ENCODE data around the gene IGFL4.

IGFL4 gene

GRCh38 chr19:45995715-45996385 is 45.0 kb downstream of the IGFL4 start:
- ChIA-PET CTCF (interaction anchor here (0.6 to 1.6 kb wide), 5 partner anchors 13 to 217 kb away, joined by 3 to 6 read pairs (median 3); no protein-coding TSS in a partner anchor), POLR2A (interaction anchor here (0.8 to 4.1 kb wide), 14 partner anchors 9 to 226 kb away, joined by 4 to 42 read pairs (median 6); partner anchors contain the start of genes FOXA3, IRF2BP1, MYPOP and NOVA2)
- DNase-seq (ENCODE audit: extremely low spot score) = no peak
- TF ChIP-seq SP1 (IDR thresholded peaks at IDR 0.05) (no peak), HDGF (IDR thresholded peaks at IDR 0.05; ENCODE audit: borderline replicate concordance) (no peak), FOXA1 (IDR thresholded peaks at IDR 0.05) (no peak), PKNOX1 (IDR thresholded peaks at IDR 0.05) (no peak)

DNA sequence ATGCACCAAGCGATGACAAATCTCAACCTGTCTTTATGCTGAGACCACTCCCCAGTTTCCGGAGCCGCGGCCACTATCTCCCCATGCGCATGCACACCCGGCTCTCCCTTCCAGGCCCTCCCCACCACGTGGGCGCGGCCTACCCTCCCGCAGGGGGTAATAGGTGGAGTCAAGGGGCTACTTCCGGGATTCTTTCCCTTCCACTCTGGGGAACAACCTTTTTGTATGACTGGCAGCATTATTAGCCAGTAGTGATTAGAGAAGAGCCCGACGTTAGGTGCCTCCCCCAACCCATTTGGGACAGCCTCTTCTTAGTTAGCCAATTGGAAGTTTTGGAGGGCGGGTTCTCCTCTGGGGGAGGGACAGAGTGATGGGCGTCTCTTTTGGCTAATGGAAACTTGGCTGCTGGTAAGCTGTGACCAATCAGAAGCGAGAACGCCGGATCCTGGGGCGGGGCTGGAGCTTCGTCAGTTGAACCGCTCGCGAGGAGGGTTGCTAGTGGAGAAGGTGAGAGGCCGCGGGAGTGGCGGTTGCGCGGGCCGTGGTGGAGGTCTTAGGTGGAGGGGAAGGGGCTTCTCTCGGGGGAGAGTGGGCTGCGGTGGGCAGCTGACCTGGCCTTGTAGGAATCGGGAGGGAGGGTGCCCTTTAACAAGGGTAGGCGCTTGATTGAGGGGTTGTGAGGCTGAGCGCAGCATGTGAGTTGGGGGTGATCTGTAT is 45.6 kb downstream of the IGFL4 start, which contains the start of gene CCDC61:
Gene CCDC61 (plus strand): TSS at position 470 of the 717 bp plus-strand sequence. CDS start 7,552 bp downstream, outside the sequence.
- TF ChIP-seq SP1 (IDR thresholded peaks at IDR 0.05) (peak; percentile 87), ELF4 (IDR thresholded peaks at IDR 0.05) (peak; percentile 100), TARDBP (IDR thresholded peaks at IDR 0.05) (0 out of 2 replicates have a peak, but pooled peaks have one; percentile 20), SUZ12 (IDR thresholded peaks at IDR 0.05) (no peak), BHLHE40 (IDR thresholded peaks at IDR 0.05; ENCODE audit: borderline replicate concordance) (no peak), PKNOX1 (IDR thresholded peaks at IDR 0.05) (peak; percentile 100)
- ChIA-PET POLR2A (interaction anchor here (0.6 to 4.1 kb wide), 16 partner anchors 9 to 226 kb away, joined by 3 to 42 read pairs (median 6); partner anchors contain the start of genes FOXA3, IRF2BP1, MYPOP and NOVA2), CTCF (interaction anchor here (0.6 to 1.6 kb wide), 6 partner anchors 14 to 409 kb away, joined by 3 to 6 read pairs (median 3); no protein-coding TSS in a partner anchor)
- peak; percentile 98 for DNase-seq (ENCODE audit: extremely low spot score)

- TF ChIP-seq HDGF (IDR thresholded peaks at IDR 0.05; ENCODE audit: borderline replicate concordance) (no peak), ELF4 (IDR thresholded peaks at IDR 0.05) (no peak), FOXA1 (IDR thresholded peaks at IDR 0.05) (no peak), CTBP1 (IDR thresholded peaks at IDR 0.05; ENCODE audit: borderline replicate concordance) (no peak), SUZ12 (IDR thresholded peaks at IDR 0.05) (no peak), ARNT (IDR thresholded peaks at IDR 0.05) (no peak)
- DNase-seq (ENCODE audit: extremely low spot score) = no peak
- ChIA-PET POLR2A (interaction anchor here (0.6 to 4.1 kb wide), 17 partner anchors 8 to 225 kb away, joined by 3 to 42 read pairs (median 6); partner anchors contain the start of genes FOXA3, IRF2BP1, MYPOP and NOVA2), CTCF (interaction anchor here (1.0 to 1.6 kb wide), 3 partner anchors 15 to 83 kb away, joined by 3 to 6 read pairs (median 3); no protein-coding TSS in a partner anchor)
Observed at GRCh38 chr19:45994456-45994997, 46.3 kb downstream of the IGFL4 start.

DNA sequence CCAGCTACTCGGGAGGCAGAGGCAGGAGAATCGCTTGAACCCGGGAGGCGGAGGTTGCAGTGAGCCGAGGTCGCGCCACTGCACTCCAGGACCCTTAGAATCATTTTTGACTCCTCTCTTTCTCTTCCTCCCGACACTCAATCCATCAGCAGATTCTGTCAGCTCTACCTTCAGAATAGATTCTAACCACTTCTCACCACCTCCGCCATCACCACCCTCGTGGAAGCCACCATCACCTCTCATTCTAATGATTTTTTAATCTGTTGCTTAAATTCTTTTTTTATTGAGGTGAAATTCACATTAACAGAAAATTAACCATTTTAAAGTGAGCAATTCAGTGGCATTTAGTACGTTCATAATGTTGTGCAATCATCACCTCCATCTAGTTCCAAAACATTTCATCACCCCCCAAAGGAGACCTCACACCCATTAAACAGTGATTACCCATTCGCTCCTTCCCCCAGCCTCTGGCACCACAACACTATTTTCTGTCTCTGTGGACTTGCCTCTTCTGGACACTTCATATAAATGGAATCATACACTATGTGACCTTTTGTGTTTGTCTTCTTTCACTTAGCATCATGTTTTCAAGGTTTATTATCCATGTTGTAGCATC is 50.6 kb downstream of the IGFL4 start:
- no peak for DNase-seq (ENCODE audit: extremely low spot score)
- TF ChIP-seq TARDBP (IDR thresholded peaks at IDR 0.05) (no peak), BHLHE40 (IDR thresholded peaks at IDR 0.05; ENCODE audit: borderline replicate concordance) (no peak), SUZ12 (IDR thresholded peaks at IDR 0.05) (no peak), FOXK2 (IDR thresholded peaks at IDR 0.05) (no peak), NFRKB (IDR thresholded peaks at IDR 0.05) (no peak), L3MBTL2 (conservative IDR thresholded peaks at IDR 0.05) (no peak), FOXM1 (IDR thresholded peaks at IDR 0.05; ENCODE audit: borderline replicate concordance) (no peak), LEF1 (IDR thresholded peaks at IDR 0.05; ENCODE audit: borderline replicate concordance) (no peak), CTBP1 (IDR thresholded peaks at IDR 0.05; ENCODE audit: borderline replicate concordance) (no peak), ELF4 (IDR thresholded peaks at IDR 0.05) (no peak), ARNT (IDR thresholded peaks at IDR 0.05) (no peak), ZNF384 (IDR thresholded peaks at IDR 0.05) (no peak), HDGF (IDR thresholded peaks at IDR 0.05; ENCODE audit: borderline replicate concordance) (no peak)
- ChIA-PET CTCF (no interaction called here), POLR2A (no interaction called here)
